HepG2 (cell line): Measurements from ENCODE around the gene DHRS4L2. TPM values are rescaled to one million over a fixed set of nuclear protein-coding genes. Genes with fewer than 3 reads are reported as not detected.

Source experiments
- CENPT ChIP-seq: sonication (generic); formaldehyde crosslinking; IDR thresholded peaks from 2 replicates; pipeline ENCODE4 v1.8.0; 2022; ENCODE audit warnings: low read depth, mild to moderate bottlenecking, moderate library complexity, missing genetic modification reagents
- FOSL2 ChIP-seq: sonication (generic); formaldehyde crosslinking; IDR thresholded peaks from 2 replicates; pipeline ENCODE4 v1.4.0; 2020; ENCODE audit warnings: missing genetic modification reagents
- FOXK1 ChIP-seq: sonication (generic); formaldehyde crosslinking; IDR thresholded peaks from 2 replicates; pipeline ENCODE4 v1.4.0; 2020; ENCODE audit warnings: low read depth, missing genetic modification reagents, borderline replicate concordance
- KAT7 ChIP-seq: IDR thresholded peaks from 2 replicates; pipeline ENCODE4 v1.6.1; 2018; ENCODE audit warnings: borderline replicate concordance, missing compliant biosample characterization
- MEIS2 ChIP-seq: sonication (generic); formaldehyde crosslinking; IDR thresholded peaks from 2 replicates; pipeline ENCODE4 v1.9.0; 2021; ENCODE audit warnings: mild to moderate bottlenecking, missing genetic modification reagents
- NFRKB ChIP-seq: fragments of 450-650 bp; IDR thresholded peaks from 2 replicates; pipeline ENCODE4 v1.6.1; 2017
- PLRG1 ChIP-seq: fragments of 450-650 bp; conservative IDR thresholded peaks from 2 replicates; pipeline ENCODE4 v1.6.1; 2016
- PRPF4 ChIP-seq: fragments of 200-400 bp; formaldehyde crosslinking; IDR thresholded peaks from 2 replicates; pipeline ENCODE4 v1.6.1; 2016; ENCODE audit warnings: low read length, low read depth; ENCODE audit not compliant: poor library complexity, severe bottlenecking
- RBAK ChIP-seq: sonication (generic); formaldehyde crosslinking; IDR thresholded peaks from 2 replicates; pipeline ENCODE4 v1.5.1; 2020; ENCODE audit warnings: mild to moderate bottlenecking, missing genetic modification reagents
- REST ChIP-seq, 2 experiments: IDR thresholded peaks; 2 replicates each; pipeline ENCODE4 v1.6.1; 2011 to 2012; ENCODE audit warnings: low read length in 2 of 2, borderline replicate concordance in 1 of 2, low read depth in 1 of 2, mild to moderate bottlenecking in 1 of 2, moderate library complexity in 1 of 2
- SKIL ChIP-seq: sonication (generic); formaldehyde crosslinking; IDR thresholded peaks from 2 replicates; pipeline ENCODE4 v1.8.0; 2022; ENCODE audit warnings: missing genetic modification reagents, mild to moderate bottlenecking, moderate library complexity, borderline replicate concordance
- THAP9 ChIP-seq: sonication (generic); formaldehyde crosslinking; IDR thresholded peaks from 2 replicates; pipeline ENCODE4; 2020; ENCODE audit warnings: missing genetic modification reagents, mild to moderate bottlenecking, borderline replicate concordance
- ZNF12 ChIP-seq: sonication (generic); formaldehyde crosslinking; IDR thresholded peaks from 2 replicates; pipeline ENCODE4 v1.5.0; 2020; ENCODE audit warnings: missing genetic modification reagents
- polyA plus RNA-seq, 8 experiments: library from polyadenylated mRNA; depleted of rRNA in 3 of 8; stranded (reverse) in 7 of 8; unstranded in 1 of 8; fragments of >200 nt; fragmentation: Illumina TruSeq in 4 of 8; extraction: Trizol in 4 of 8; gene quantifications; 2 replicates each; pipeline versions ENCODE4 v1.2.1 to v1.2.3, GENCODE V29; 2011 to 2016; ENCODE audit warnings: low read depth in 4 of 8, missing spikeins in 1 of 8, mixed read lengths in 1 of 8; ENCODE audit not compliant: insufficient read depth in 1 of 8
- total RNA-seq, 5 experiments: library from RNA; depleted of rRNA; stranded (reverse); fragments of >200 nt; fragmentation: Illumina TruSeq; extraction: Trizol; gene quantifications; 2 replicates each; pipeline ENCODE4 v1.2.3, GENCODE V29; 2016; ENCODE audit warnings: low read depth in 1 of 5
- TF ChIP-seq, protein P1 (sequence below): sonication (generic); formaldehyde crosslinking; IDR thresholded peaks from 2 replicates; pipeline ENCODE4 v1.4.0; 2020; ENCODE audit warnings: missing genetic modification reagents, borderline replicate concordance
- TF ChIP-seq, protein P2 (sequence below): sonication (generic); formaldehyde crosslinking; IDR thresholded peaks from 2 replicates; pipeline ENCODE4 v1.8.0; 2022; ENCODE audit warnings: mild to moderate bottlenecking, missing genetic modification reagents, borderline replicate concordance

The DHRS4L2 gene
- total and polyA plus RNA-seq, 2 of the 13 experiments (the other 11 are each of a cell fraction or from before 2014, with no cell fraction given): 24.7 to 38.2 TPM

DNA sequence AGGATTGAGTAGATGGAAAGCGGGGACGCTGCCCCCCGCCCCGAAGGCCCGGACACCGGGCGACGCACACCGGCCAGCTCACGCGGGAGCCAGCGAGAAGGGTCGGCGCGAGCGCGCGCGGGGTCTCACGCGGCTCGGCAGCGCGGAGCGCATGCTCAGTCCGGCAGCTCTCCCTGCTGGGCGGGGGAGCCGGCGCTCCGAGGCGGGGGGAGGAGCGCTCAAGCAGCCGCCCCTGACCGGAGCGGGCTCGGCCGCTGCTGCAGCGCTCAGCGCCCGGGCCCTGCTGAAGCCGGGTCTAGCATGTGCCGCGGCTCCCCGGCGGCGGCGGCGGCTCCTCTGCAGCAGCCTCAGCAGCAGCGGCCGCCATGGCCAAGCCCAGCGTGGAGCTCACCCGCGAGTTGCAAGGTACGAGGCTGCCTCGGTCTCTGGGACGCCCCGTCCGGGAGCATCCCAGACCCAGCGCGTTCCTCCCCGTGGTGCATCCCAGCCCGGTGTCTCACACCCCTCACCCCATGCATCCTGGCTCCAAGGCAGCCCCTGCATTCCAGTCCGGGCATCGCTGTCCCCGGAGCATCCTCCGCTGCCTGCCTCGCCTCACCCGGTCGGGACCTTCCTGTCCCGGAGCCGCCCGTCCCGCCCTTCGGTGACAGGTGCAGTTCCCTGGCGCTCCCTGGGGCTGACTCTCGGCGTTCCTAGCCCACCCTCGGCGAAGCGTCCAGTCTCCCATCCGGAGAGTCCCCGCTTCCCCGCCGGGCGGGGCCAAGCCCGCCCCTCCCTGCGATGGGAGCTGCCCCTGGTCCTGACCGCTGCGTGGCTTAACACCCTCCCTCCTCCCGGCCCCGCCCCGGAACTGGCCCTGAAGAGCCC, 63.3 kb downstream of the DHRS4L2 start, which contains the start of gene CARMIL3 (continued):
- TF ChIP-seq THAP9 (CRISPR knock-in tag) (peak; percentile 72; the same call in 1 of the 2 replicates), FOXK1 (CRISPR knock-in tag) (peak; percentile 12; the same call in 1 of the 2 replicates), SKIL (peak; percentile 48; the same call in 1 of the 2 replicates), MEIS2 (CRISPR knock-in tag) (peak; percentile 60), FOSL2 (CRISPR knock-in tag) (peak; percentile 61), ZNF12 (0 out of 2 replicates have a peak, but pooled peaks have one; percentile 49), PRPF4 (no peak), NFRKB (no peak), KAT7 (CRISPR knock-in tag) (peak; percentile 72; the same call in 1 of the 2 replicates), REST (IDR thresholded peaks at IDR 0.05; ENCODE audit: borderline replicate concordance in 1 of 2, low read depth in 1 of 2, low read length in 2 of 2) (peak in 1 of 2 experiments; percentile 98; a peak in 2 of 4 replicates), PLRG1 (no peak), RBAK (CRISPR knock-in tag) (no peak), CENPT (CRISPR knock-in tag) (peak; percentile 72)
- TF ChIP-seq, protein P1, sequence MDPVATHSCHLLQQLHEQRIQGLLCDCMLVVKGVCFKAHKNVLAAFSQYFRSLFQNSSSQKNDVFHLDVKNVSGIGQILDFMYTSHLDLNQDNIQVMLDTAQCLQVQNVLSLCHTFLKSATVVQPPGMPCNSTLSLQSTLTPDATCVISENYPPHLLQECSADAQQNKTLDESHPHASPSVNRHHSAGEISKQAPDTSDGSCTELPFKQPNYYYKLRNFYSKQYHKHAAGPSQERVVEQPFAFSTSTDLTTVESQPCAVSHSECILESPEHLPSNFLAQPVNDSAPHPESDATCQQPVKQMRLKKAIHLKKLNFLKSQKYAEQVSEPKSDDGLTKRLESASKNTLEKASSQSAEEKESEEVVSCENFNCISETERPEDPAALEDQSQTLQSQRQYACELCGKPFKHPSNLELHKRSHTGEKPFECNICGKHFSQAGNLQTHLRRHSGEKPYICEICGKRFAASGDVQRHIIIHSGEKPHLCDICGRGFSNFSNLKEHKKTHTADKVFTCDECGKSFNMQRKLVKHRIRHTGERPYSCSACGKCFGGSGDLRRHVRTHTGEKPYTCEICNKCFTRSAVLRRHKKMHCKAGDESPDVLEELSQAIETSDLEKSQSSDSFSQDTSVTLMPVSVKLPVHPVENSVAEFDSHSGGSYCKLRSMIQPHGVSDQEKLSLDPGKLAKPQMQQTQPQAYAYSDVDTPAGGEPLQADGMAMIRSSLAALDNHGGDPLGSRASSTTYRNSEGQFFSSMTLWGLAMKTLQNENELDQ (CRISPR knock-in tag): no peak
- TF ChIP-seq, protein P2, sequence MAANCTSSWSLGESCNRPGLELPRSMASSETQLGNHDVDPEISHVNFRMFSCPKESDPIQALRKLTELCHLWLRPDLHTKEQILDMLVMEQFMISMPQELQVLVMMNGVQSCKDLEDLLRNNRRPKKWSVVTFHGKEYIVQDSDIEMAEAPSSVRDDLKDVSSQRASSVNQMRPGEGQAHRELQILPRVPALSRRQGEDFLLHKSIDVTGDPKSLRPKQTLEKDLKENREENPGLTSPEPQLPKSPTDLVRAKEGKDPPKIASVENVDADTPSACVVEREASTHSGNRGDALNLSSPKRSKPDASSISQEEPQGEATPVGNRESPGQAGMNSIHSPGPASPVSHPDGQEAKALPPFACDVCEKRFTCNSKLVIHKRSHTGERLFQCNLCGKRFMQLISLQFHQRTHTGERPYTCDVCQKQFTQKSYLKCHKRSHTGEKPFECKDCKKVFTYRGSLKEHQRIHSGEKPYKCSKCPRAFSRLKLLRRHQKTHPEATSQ (CRISPR knock-in tag): no peak
